Esophagus squamous epithelium (tissue), 4 donors: ENCODE measurements around the gene HMGCS1.

Experiments used
- POLR2A ChIP-seq, 4 donors: fragments of 450-650 bp; IDR thresholded peaks; one replicate each; pipeline ENCODE4 v1.6.1; 2017; ENCODE audit warnings: antibody characterized with exemption in 4 of 4, mild to moderate bottlenecking in 4 of 4, moderate library complexity in 3 of 4
- TF ChIP-seq, protein P1 (sequence below), 6 experiments: fragments of 450-650 bp in 4 of 6; fragments of 200-600 bp in 2 of 6; sonication (generic) in 2 of 6; IDR thresholded peaks; one replicate each; pipeline ENCODE4 v1.5.1; 2016 to 2019; ENCODE audit warnings: antibody characterized with exemption in 6 of 6, mild to moderate bottlenecking in 4 of 6, moderate library complexity in 4 of 6

DNA sequence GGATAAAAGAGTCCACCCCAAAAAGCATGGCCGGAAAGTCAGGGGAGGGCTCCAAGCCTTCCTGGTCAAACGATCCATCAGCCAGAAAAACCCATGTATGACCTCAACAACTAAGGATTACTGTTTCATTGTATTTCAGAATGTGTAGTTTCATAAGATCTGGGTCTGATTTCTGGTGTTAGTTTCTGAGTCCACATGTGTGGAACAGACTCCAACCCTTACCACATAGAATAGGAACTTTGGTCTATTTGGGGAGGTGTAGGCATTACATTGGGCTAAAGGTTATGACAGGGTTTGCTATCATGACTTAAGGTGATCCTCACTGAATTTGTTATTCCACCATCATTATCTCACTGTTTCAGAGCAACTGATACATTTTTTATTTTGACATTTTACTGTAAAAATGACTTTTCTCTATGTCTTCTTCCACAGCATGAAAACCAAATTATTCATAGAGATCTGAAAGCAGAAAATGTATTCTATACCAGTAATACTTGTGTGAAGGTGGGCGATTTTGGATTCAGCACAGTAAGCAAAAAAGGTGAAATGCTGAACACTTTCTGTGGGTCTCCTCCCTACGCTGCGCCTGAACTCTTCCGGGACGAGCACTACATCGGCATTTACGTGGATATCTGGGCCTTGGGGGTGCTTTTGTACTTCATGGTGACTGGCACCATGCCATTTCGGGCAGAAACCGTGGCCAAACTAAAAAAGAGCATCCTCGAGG, 33.5 kb downstream of the HMGCS1 start:
- no peak for TF ChIP-seq POLR2A (IDR thresholded peaks at IDR 0.05)
- TF ChIP-seq, protein P1, sequence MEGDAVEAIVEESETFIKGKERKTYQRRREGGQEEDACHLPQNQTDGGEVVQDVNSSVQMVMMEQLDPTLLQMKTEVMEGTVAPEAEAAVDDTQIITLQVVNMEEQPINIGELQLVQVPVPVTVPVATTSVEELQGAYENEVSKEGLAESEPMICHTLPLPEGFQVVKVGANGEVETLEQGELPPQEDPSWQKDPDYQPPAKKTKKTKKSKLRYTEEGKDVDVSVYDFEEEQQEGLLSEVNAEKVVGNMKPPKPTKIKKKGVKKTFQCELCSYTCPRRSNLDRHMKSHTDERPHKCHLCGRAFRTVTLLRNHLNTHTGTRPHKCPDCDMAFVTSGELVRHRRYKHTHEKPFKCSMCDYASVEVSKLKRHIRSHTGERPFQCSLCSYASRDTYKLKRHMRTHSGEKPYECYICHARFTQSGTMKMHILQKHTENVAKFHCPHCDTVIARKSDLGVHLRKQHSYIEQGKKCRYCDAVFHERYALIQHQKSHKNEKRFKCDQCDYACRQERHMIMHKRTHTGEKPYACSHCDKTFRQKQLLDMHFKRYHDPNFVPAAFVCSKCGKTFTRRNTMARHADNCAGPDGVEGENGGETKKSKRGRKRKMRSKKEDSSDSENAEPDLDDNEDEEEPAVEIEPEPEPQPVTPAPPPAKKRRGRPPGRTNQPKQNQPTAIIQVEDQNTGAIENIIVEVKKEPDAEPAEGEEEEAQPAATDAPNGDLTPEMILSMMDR (IDR thresholded peaks at IDR 0.05), result no peak
